ENCODE measurements around the gene GJD2.

- no peak for TF ChIP-seq CTCF (conservative IDR thresholded peaks at IDR 0.05 in 1 of 2, IDR thresholded peaks at IDR 0.05 in 1 of 2; ENCODE audit: extremely low read depth in 1 of 2, insufficient read depth in 1 of 2, low read depth in 1 of 2, low read length in 2 of 2)
- TF ChIP-seq EZH2 (IDR thresholded peaks at IDR 0.05; ENCODE audit: borderline replicate concordance, low read length): no peak
Observed at GRCh38 chr15:34759992-34760391, 5.2 kb upstream of the GJD2 start.

Data from mammary epithelial cell (primary cell).